IMR-90 (cell line): Measurements from ENCODE around the gene ROR2. TPM values are rescaled to one million over a fixed set of nuclear protein-coding genes. Genes with fewer than 3 reads are reported as not detected.
A peak's percentile ranks its signal among the peaks of the same experiment; 100 is the strongest.

Source experiments
- ATAC-seq: fragments of 200-7000 bp; cut with Tn5 transposase; 2 replicates; pipeline ENCODE4 v1.9.1; 2020; ENCODE audit warnings: low read depth, mild to moderate bottlenecking, moderate library complexity
- BruUV-seq: library from RNA; stranded (reverse); fragments of 400-500 nt; replicated peaks from 2 replicates; lab custom pipeline; 2021; lab: Mats Ljungman, UMichigan
- CTCF ChIA-PET: fragments of 300-600 bp; formaldehyde crosslinking; extraction: SDS; loops from one replicate; lab custom pipeline; 2021; ENCODE audit warnings: antibody characterized with exemption; lab: Yijun Ruan, JAX
- POLR2A ChIA-PET: fragments of 300-600 bp; sonication (Branson Sonifier 250); formaldehyde crosslinking; loops from one replicate; lab custom pipeline; 2022; ENCODE audit warnings: antibody characterized with exemption; ENCODE audit not compliant: unreplicated experiment; lab: Charles Lee
- DNase-seq: peaks from one replicate; pipeline ENCODE4 v3.0.0; 2013
- H2AFZ ChIP-seq: replicated peaks from 2 replicates; pipeline ENCODE3; 2013; ENCODE audit warnings: low read length, mild to moderate bottlenecking; ENCODE audit not compliant: poor library complexity
- H2AK5ac ChIP-seq: 2 replicates; pipeline ENCODE4 v1.6.1; 2013; ENCODE audit warnings: low read depth, low read length, inconsistent platforms
- H2AK9ac ChIP-seq: replicated peaks from 2 replicates; pipeline ENCODE3; 2013; ENCODE audit warnings: mild to moderate bottlenecking, low read depth, low read length, moderate library complexity; ENCODE audit not compliant: poor library complexity
- H2BK120ac ChIP-seq: 2 replicates; pipeline ENCODE4 v1.6.1; 2013; ENCODE audit warnings: low read depth, low read length, inconsistent platforms
- H2BK15ac ChIP-seq: 3 replicates; pipeline ENCODE4 v1.6.1; 2013; ENCODE audit warnings: low read depth, low read length, inconsistent platforms
- H2BK20ac ChIP-seq: 2 replicates; pipeline ENCODE4 v1.6.1; 2013; ENCODE audit warnings: low read depth, mild to moderate bottlenecking, inconsistent platforms, low read length, moderate library complexity
- H2BK5ac ChIP-seq: 2 replicates; pipeline ENCODE4 v1.6.1; 2013; ENCODE audit warnings: mild to moderate bottlenecking, low read depth, low read length, inconsistent platforms; ENCODE audit not compliant: poor library complexity, severe bottlenecking
- H3K14ac ChIP-seq: replicated peaks from 2 replicates; pipeline ENCODE4 v1.6.1; 2013; ENCODE audit warnings: low read depth, low read length, inconsistent platforms
- H3K18ac ChIP-seq: 2 replicates; pipeline ENCODE4 v1.6.1; 2013; ENCODE audit warnings: low read depth, low read length, control low read depth
- H3K23ac ChIP-seq: 2 replicates; pipeline ENCODE4 v1.6.1; 2013; ENCODE audit warnings: low read depth, low read length, inconsistent platforms
- H3K27ac ChIP-seq: 2 replicates; pipeline ENCODE4 v1.5.1; 2013; ENCODE audit warnings: mild to moderate bottlenecking, control low read depth, low read length; ENCODE audit not compliant: insufficient read depth
- H3K27me3 ChIP-seq: 2 replicates; pipeline ENCODE4 v1.6.1; 2013; ENCODE audit warnings: low read length; ENCODE audit not compliant: control insufficient read depth, insufficient read depth
- H3K36me3 ChIP-seq: 2 replicates; pipeline ENCODE4 v1.6.1; 2013; ENCODE audit warnings: low read length, mixed read lengths; ENCODE audit not compliant: control insufficient read depth, insufficient read depth
- H3K4ac ChIP-seq: 2 replicates; pipeline ENCODE4 v1.6.1; 2013; ENCODE audit warnings: low read depth, low read length, inconsistent platforms
- H3K4me1 ChIP-seq: 2 replicates; pipeline ENCODE4 v1.6.1; 2013; ENCODE audit warnings: low read length, mixed read lengths; ENCODE audit not compliant: control insufficient read depth, insufficient read depth
- H3K4me2 ChIP-seq: 2 replicates; pipeline ENCODE4 v1.6.1; 2013; ENCODE audit warnings: low read depth, mild to moderate bottlenecking, control low read depth, low read length, moderate library complexity
- H3K4me3 ChIP-seq: 2 replicates; pipeline ENCODE4 v1.5.1; 2013; ENCODE audit warnings: low read depth, mild to moderate bottlenecking, control low read depth, low read length, moderate library complexity; ENCODE audit not compliant: insufficient read depth
- H3K56ac ChIP-seq: 2 replicates; pipeline ENCODE4 v1.6.1; 2013; ENCODE audit warnings: low read length, inconsistent platforms; ENCODE audit not compliant: insufficient read depth; ENCODE audit errors: extremely low read depth
- H3K79me1 ChIP-seq, 2 experiments: 2 replicates each; pipeline ENCODE4 v1.6.1; 2013; ENCODE audit warnings: low read length in 2 of 2, inconsistent platforms in 1 of 2, low read depth in 1 of 2
- H3K9ac ChIP-seq: 2 replicates; pipeline ENCODE4 v1.6.1; 2013; ENCODE audit warnings: low read depth, low read length, control low read depth
- H3K9me1 ChIP-seq: 2 replicates; pipeline ENCODE4 v1.6.1; 2013; ENCODE audit warnings: low read length, inconsistent platforms; ENCODE audit not compliant: insufficient read depth
- H3K9me3 ChIP-seq: 2 replicates; pipeline ENCODE4 v1.6.1; 2013; ENCODE audit warnings: low read length; ENCODE audit not compliant: control insufficient read depth, insufficient read depth
- H4K20me1 ChIP-seq: 2 replicates; pipeline ENCODE4 v1.6.1; 2013; ENCODE audit warnings: low read length, inconsistent platforms; ENCODE audit not compliant: insufficient read depth
- H4K5ac ChIP-seq: 2 replicates; pipeline ENCODE4 v1.6.1; 2013; ENCODE audit warnings: mild to moderate bottlenecking, low read depth, low read length, control low read depth
- H4K8ac ChIP-seq, 2 experiments: 2 replicates each; pipeline ENCODE4 v1.6.1; 2013; ENCODE audit warnings: low read depth in 2 of 2, low read length in 2 of 2, control low read depth in 1 of 2, inconsistent platforms in 1 of 2
- H4K91ac ChIP-seq: 2 replicates; pipeline ENCODE4 v1.6.1; 2013; ENCODE audit warnings: low read depth, low read length, inconsistent platforms; ENCODE audit not compliant: insufficient read depth
- CEBPB ChIP-seq: IDR thresholded peaks from 2 replicates; pipeline ENCODE4 v1.6.1; 2012; ENCODE audit warnings: low read depth, low read length, improper control_type of control experiment
- CHD1 ChIP-seq: IDR thresholded peaks from 2 replicates; pipeline ENCODE4 v1.6.1; 2012; ENCODE audit warnings: low read depth, low read length, improper control_type of control experiment
- WGBS, 2 experiments: methylation state at CpG; one replicate each; pipeline versions ENCODE4 v1.1.5 to v1.1.7; 2013; ENCODE audit warnings: missing lambda C conversion rate in 2 of 2; ENCODE audit not compliant: insufficient read length in 1 of 2; ENCODE audit errors: extremely low coverage in 2 of 2; 5-methylcytosine and 5-hydroxymethylcytosine counted together
- dilution Hi-C: fragments of 300-500 bp; cut with HindIII; formaldehyde crosslinking; loops from one replicate; pipeline ENCODE4 v1.14.3; 2018; ENCODE audit warnings: low sequenced_read_pairs; ENCODE audit not compliant: unreplicated experiment
- in situ Hi-C: fragments of 300-500 bp; cut with MboI; formaldehyde crosslinking; loops from 3 replicates; pipeline ENCODE4 v1.14.3; 2019; ENCODE audit warnings: low sequenced_read_pairs, inconsistent platforms, mixed read lengths
- intact Hi-C: fragments of 100-400 bp; cut with micrococcal nuclease; formaldehyde crosslinking; loops from 2 replicates; pipeline ENCODE4 v1.10.0; 2022
- polyA plus RNA-seq, 3 experiments: library from polyadenylated mRNA; depleted of rRNA; stranded (reverse); fragments of >200 nt; gene quantifications; 2 replicates each; pipeline ENCODE4 v1.2.3, GENCODE V29; 2012; ENCODE audit warnings: low replicate concordance in 1 of 3
- total RNA-seq: library from RNA; depleted of rRNA; stranded (reverse); fragments of >200 nt; gene quantifications from 2 replicates; pipeline ENCODE4 v1.2.3, GENCODE V29; 2012

The ROR2 gene
- total and polyA plus RNA-seq, 2 of the 4 experiments (the other 2 are of a cell fraction), result 2.3 to 4.8 TPM

DNA sequence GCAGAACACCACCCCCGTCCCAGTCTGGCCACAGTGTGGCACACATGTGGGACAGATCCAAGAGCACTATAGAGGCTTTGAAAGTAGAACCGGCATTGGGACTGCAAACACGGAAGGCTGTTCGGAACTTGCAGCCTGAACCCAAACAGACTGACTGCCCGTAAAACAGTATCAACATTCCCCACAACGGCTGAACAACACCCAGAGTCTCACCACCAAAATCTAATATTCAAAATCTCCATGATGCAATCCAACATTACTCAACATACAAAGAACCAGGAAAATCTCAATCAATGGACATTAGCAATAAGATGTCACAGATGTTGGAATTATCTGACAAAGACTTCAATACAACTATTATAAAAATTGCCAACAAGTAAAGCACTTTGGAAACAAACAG lies 82.3 kb downstream of the ROR2 start:
- Histone ChIP-seq H3K27ac (no peak overlapping the region), H3K27me3 (peaks cover 2% of the 10 kb centered on the region; the same call in 1 of the 2 replicates), H2BK5ac (no peak overlapping the region), H3K56ac (no peak overlapping the region), H3K23ac (no peak overlapping the region), H4K5ac (no peak overlapping the region), H3K4me1 (peaks cover 5% of the 10 kb centered on the region; the same call in 1 of the 2 replicates), H3K4ac (no peak overlapping the region), H3K36me3 (no peaks in the 10 kb centered on the region), H3K4me2 (no peak overlapping the region; the same call in 1 of the 2 replicates), H2BK120ac (no peak overlapping the region), H4K91ac (no peak overlapping the region), H3K14ac (no peak overlapping the region), H3K79me1 (no peaks in the 10 kb centered on the region), H3K9me3 (no peaks in the 10 kb centered on the region), H2AK9ac (no peak overlapping the region), H3K4me3 (no peak overlapping the region), H4K8ac (no peak overlapping the region), H2BK15ac (no peak overlapping the region), H2AK5ac (no peak overlapping the region), H4K20me1 (no peaks in the 10 kb centered on the region), H3K9ac (no peak overlapping the region), H3K9me1 (no peaks in the 10 kb centered on the region), H3K18ac (no peak overlapping the region; the same call in 1 of the 2 replicates), H2BK20ac (no peak overlapping the region), H2AFZ (no peak overlapping the region)
- BruUV-seq, result no TSS peak
- ChIA-PET POLR2A (interaction anchor here (1.0 kb wide), 1 partner anchor 33 kb away, joined by 3 read pairs; no protein-coding TSS in a partner anchor), CTCF (no interaction called here)
- intact Hi-C loops, result no loop called here
- WGBS, 2 experiments, result no CpG with 5 or more reads among the region's 6 CpGs
- in situ Hi-C loops, result no loop called here
- dilution Hi-C loops, result no loop called here
- no peak for TF ChIP-seq CHD1
- TF ChIP-seq CEBPB, result peak; percentile 57; the same call in 1 of the 2 replicates
- DNase-seq, result no peak
- ATAC-seq, result no peak
